ENCODE measurements around the gene GAL3ST2. TPM values are rescaled to one million over a fixed set of nuclear protein-coding genes. Genes with fewer than 3 reads are reported as not detected.
A peak's percentile ranks its signal among the peaks of the same experiment; 100 is the strongest.

GAL3ST2 gene
- total RNA-seq, 1 donor from 2014 or later = not detected

DNA sequence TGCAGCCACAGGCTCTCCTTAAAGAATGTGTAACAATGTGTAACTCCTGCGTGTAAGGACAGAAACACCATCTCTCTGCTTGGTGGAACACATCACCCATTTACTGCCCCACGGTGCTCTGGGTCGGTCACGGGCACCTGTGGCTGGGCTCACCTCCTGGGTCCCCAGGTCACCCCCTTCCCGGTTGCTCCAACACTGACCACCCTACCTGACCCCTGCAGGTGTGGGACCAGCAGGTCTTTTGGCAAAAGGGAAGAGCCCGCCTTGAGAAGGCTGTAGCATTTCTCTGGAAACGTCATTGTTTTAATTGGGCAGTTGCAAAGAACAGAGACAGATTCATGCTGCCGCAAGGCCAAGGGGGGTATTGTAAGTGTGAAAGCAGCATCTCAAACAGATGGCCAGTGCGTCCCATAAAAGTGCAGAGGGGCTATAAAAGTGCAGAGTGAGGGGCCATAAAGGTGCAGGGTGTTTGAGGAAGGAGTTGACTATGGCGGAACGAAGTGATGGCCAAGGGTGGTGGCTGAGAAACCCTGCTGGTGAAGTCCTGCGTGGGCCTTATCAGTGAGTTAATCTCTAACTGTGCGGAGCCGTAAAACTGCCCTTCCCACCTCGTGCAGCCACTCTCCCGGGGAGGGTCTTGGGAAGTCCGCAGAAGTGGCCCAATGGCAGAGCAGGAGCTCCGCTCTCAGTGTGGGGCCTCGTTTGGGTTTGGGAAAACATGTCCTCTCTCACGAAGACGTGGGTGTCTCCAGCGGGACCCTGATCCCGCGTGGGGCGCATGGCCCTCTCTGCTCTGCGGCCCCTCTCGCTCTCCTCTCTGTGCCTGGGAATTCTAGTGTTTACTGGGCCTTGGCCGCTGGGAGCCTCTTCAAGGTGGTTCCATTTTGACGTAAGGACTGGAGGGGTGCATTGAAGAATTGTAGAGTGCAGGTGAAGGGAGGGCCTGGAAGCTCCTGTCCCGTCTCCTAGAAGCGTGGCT lies 18.7 kb downstream of the GAL3ST2 start:
- TF ChIP-seq, protein P1, sequence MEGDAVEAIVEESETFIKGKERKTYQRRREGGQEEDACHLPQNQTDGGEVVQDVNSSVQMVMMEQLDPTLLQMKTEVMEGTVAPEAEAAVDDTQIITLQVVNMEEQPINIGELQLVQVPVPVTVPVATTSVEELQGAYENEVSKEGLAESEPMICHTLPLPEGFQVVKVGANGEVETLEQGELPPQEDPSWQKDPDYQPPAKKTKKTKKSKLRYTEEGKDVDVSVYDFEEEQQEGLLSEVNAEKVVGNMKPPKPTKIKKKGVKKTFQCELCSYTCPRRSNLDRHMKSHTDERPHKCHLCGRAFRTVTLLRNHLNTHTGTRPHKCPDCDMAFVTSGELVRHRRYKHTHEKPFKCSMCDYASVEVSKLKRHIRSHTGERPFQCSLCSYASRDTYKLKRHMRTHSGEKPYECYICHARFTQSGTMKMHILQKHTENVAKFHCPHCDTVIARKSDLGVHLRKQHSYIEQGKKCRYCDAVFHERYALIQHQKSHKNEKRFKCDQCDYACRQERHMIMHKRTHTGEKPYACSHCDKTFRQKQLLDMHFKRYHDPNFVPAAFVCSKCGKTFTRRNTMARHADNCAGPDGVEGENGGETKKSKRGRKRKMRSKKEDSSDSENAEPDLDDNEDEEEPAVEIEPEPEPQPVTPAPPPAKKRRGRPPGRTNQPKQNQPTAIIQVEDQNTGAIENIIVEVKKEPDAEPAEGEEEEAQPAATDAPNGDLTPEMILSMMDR (IDR thresholded peaks at IDR 0.05; ENCODE audit: unreplicated experiment) = no peak
- Mint-ChIP-seq H3K36me3 (ENCODE audit: low read depth, unreplicated experiment) (peaks cover 4% of the 10 kb centered on the region), H3K4me3 (ENCODE audit: unreplicated experiment) (no peak overlapping the region), H3K27me3 (ENCODE audit: unreplicated experiment) (peaks cover 7% of the 10 kb centered on the region), H3K4me1 (ENCODE audit: unreplicated experiment) (no peaks in the 10 kb centered on the region), H3K9me3 (ENCODE audit: unreplicated experiment) (no peaks in the 10 kb centered on the region), H3K27ac (ENCODE audit: unreplicated experiment) (no peak overlapping the region)
- no peak for DNase-seq (ENCODE audit: low spot score)

DNA sequence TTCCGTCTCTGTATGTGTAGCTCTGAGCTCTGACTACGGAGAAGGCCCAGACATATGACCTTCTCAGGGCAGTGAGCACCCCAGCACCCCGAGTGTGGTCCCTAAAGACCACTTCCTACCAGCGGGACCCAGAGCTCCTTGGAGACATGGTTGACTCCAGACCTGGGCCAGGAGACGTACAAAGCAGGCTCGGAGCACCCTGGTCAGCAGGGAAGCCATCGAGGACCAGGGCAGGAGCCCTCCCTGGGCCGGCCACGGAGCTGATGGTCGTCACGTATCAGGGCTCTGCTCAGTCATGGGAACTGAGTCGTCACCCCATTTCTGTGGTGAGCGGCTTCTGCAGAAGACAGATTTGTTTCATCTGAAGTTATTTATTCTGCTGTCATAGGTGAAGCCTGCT lies 19.6 kb downstream of the GAL3ST2 start:
- peaks cover 10% of the 10 kb centered on the region for H3K27me3 Mint-ChIP-seq (ENCODE audit: unreplicated experiment)
- peaks cover 4% of the 10 kb centered on the region for H3K36me3 Mint-ChIP-seq (ENCODE audit: low read depth, unreplicated experiment)
- DNase-seq (ENCODE audit: low spot score) = no peak
- no peak overlapping the region for H3K27ac Mint-ChIP-seq (ENCODE audit: unreplicated experiment)
- no peak overlapping the region for H3K4me3 Mint-ChIP-seq (ENCODE audit: unreplicated experiment)
- TF ChIP-seq, protein P1 (IDR thresholded peaks at IDR 0.05; ENCODE audit: unreplicated experiment) = no peak
- H3K9me3 Mint-ChIP-seq (ENCODE audit: unreplicated experiment) = no peaks in the 10 kb centered on the region
- H3K4me1 Mint-ChIP-seq (ENCODE audit: unreplicated experiment) = no peaks in the 10 kb centered on the region

DNA sequence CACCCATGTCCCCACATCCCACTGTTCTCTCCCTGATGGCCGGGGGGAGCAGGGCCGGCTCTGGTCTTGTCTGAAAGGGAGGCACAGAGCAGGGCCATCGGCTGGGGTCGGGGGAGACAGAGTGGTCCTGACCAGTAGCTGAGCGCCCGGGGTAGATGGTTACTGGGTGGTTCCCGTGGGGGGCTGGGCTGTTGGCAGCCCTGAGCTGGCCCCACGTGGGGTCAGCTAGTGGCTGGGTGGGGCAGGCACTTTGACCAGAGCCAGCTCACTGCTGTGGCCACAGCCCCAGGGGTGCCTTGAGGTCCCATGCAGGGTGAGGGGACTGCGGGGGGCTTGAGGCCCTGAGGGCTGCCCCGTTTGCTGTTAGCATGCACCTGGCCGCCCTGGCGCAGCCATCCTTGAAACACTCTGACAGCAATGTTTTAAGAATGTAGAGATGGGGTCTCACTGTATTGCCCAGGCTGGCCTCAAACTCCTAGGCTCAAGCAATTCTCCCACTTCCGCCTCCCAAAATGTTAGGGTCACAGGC lies 20.1 kb downstream of the GAL3ST2 start:
- TF ChIP-seq, protein P1 (IDR thresholded peaks at IDR 0.05; ENCODE audit: unreplicated experiment) = no peak
- peaks cover 4% of the 10 kb centered on the region for H3K36me3 Mint-ChIP-seq (ENCODE audit: low read depth, unreplicated experiment)
- peaks cover 10% of the 10 kb centered on the region for H3K27me3 Mint-ChIP-seq (ENCODE audit: unreplicated experiment)
- DNase-seq (ENCODE audit: low spot score) = no peak
- no peak overlapping the region for H3K4me3 Mint-ChIP-seq (ENCODE audit: unreplicated experiment)
- no peak overlapping the region for H3K27ac Mint-ChIP-seq (ENCODE audit: unreplicated experiment)
- no peaks in the 10 kb centered on the region for H3K4me1 Mint-ChIP-seq (ENCODE audit: unreplicated experiment)
- H3K9me3 Mint-ChIP-seq (ENCODE audit: unreplicated experiment) = no peaks in the 10 kb centered on the region

DNA sequence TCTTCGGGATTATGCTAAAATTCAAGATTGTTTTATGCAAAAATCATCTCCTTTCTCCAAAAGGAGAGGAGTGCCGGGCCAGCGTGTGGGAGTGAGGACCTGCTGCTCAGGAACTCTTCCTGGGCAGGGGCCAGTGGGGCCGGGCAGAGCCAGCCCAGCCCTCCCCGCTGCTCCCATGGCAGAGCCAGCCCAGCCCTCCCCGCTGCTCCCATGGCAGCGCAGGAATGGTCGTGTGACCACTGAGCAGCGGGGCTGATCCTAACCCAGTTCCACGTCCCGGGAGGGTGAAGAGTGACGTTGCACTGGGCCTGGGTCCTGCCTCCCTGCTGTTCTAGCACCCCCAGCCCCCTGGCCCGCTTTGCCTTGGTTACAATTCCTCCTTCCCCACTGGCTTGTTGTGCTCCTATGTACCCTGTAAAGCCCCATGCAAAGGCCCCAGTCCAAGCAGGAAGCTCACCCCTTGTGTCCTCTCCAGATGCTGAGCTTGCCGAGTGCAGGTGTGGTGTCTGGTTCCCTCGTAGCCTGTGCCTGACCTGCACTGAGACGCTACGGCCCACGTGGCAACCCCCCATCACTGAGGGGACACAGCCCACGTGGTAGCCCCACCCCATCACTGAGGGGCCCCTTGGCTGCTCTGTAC lies 20.9 kb downstream of the GAL3ST2 start:
- Mint-ChIP-seq H3K27ac (ENCODE audit: unreplicated experiment) (peak overlapping the region; percentile 38), H3K36me3 (ENCODE audit: low read depth, unreplicated experiment) (peaks cover 4% of the 10 kb centered on the region), H3K9me3 (ENCODE audit: unreplicated experiment) (no peaks in the 10 kb centered on the region), H3K4me3 (ENCODE audit: unreplicated experiment) (no peak overlapping the region), H3K4me1 (ENCODE audit: unreplicated experiment) (no peaks in the 10 kb centered on the region), H3K27me3 (ENCODE audit: unreplicated experiment) (peaks cover 10% of the 10 kb centered on the region)
- peak; percentile 2 for DNase-seq (ENCODE audit: low spot score)
- TF ChIP-seq, protein P1 (IDR thresholded peaks at IDR 0.05; ENCODE audit: unreplicated experiment) = no peak

Measured in endothelial cell (in vitro differentiated cells).